HUES64 (cell line): ENCODE data around the gene AHRR.
"Not testable (repeated sequence)": the region's sequence is repeated elsewhere in the genome, so short reads cannot be mapped to it uniquely, and the experiment has no call there.

Experiments
- H3K27ac ChIP-seq: 2 replicates; pipeline ENCODE4 v1.7.0; 2013; ENCODE audit warnings: low read depth, low read length, inconsistent platforms
- H3K27me3 ChIP-seq: 2 replicates; pipeline ENCODE4 v1.6.1; 2013; ENCODE audit warnings: mild to moderate bottlenecking, low read length; ENCODE audit not compliant: insufficient read depth
- H3K36me3 ChIP-seq: 2 replicates; pipeline ENCODE4 v1.6.1; 2013; ENCODE audit warnings: mild to moderate bottlenecking, low read length; ENCODE audit not compliant: insufficient read depth
- H3K4me1 ChIP-seq: 2 replicates; pipeline ENCODE4 v1.6.1; 2013; ENCODE audit warnings: mild to moderate bottlenecking, low read length, moderate library complexity; ENCODE audit not compliant: insufficient read depth
- H3K4me3 ChIP-seq: 2 replicates; pipeline ENCODE4 v1.5.1; 2013; ENCODE audit warnings: mild to moderate bottlenecking, low read length, moderate library complexity
- H3K9ac ChIP-seq: 2 replicates; pipeline ENCODE4 v1.6.1; 2013; ENCODE audit warnings: mild to moderate bottlenecking, low read depth, low read length
- H3K9me3 ChIP-seq: 2 replicates; pipeline ENCODE4 v1.6.1; 2013; ENCODE audit warnings: low read depth, low read length; ENCODE audit not compliant: insufficient read depth
- WGBS: fragments of 150-250, 120-280 bp; methylation state at CpG from one replicate; pipeline ENCODE4 v1.1.7; 2013; ENCODE audit warnings: missing lambda C conversion rate; 5-methylcytosine and 5-hydroxymethylcytosine counted together

The AHRR gene

GRCh38 chr5:306011-306805 lies 15.3 kb upstream of the AHRR start:
- no peaks in the 10 kb centered on the region for H3K4me1 ChIP-seq
- no peak overlapping the region for H3K4me3 ChIP-seq
- peaks cover 24% of the 10 kb centered on the region for H3K36me3 ChIP-seq
- H3K9me3 ChIP-seq: no peaks in the 10 kb centered on the region
- 96% methylated on average over 28 of the region's 28 CpGs for whole genome bisulfite sequencing
- H3K9ac ChIP-seq: no peak overlapping the region
- no peaks in the 10 kb centered on the region for H3K27me3 ChIP-seq
- no peak overlapping the region; the same call in 1 of the 2 replicates for H3K27ac ChIP-seq

DNA sequence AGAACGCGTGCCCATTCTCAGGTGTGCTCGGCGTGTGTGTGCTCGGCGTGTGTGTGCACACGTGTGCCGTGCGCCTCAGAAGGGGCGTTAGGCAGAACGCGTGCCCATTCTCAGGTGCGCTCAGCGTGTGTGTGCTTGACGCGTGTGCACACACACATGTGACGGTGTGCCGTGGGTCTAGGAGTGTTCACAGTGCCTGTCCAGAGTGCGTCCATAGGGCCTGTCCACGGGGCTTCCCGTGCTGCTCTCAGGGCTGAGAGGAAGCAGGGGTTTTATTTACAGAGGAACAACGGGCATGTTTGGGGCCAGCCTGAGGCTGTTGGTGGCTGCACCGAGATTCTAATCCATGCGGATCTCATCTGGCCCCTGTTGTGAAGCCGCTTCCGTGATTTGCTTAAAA lies 14.2 kb upstream of the AHRR start:
- H3K4me3 ChIP-seq: no peak overlapping the region
- no peak overlapping the region for H3K27ac ChIP-seq
- 95% methylated on average over 25 of the region's 26 CpGs for WGBS
- peaks cover 24% of the 10 kb centered on the region for H3K36me3 ChIP-seq
- no peaks in the 10 kb centered on the region for H3K27me3 ChIP-seq
- no peak overlapping the region for H3K9ac ChIP-seq
- no peaks in the 10 kb centered on the region for H3K9me3 ChIP-seq
- H3K4me1 ChIP-seq: no peaks in the 10 kb centered on the region

DNA sequence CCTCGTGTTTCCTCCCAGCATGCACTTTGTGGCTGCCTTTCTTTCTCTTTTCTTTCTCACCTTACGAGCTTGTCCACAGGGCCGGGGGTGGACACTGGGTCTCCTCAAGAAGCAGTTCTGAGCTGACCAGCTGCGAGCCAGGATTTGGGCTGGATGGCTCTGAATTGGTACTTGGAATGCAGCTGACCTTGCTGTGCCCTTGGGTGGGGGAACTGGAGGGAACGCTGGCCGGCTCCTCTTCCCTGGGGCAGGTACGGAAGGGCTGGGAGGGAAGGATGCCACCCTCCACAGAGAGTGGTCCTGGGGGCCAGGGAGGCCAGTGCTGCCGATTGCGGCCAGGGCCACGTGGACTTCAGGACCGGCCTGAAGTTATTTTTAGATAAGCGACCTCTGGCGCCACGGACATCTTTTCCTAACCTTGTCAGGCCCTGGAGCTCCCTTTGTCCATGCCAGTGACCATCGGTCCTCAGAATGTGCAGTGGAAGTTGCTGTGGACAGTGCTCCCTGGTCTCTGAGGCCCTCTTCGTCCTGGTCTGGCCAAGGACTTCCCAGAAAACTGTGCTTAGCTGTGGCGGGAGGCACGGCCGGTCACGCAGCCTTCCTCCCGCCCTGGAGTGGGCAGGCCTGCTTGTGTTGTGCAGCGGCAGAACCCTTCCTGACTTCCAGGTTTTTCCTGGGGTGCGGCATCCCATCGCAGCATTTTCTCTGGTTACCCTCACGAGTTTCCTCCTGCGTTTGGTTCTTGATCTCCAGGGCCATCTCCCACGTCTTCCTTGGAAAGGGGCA lies 13.5 kb upstream of the AHRR start:
- Histone ChIP-seq H3K36me3 (peaks cover 28% of the 10 kb centered on the region), H3K4me3 (no peak overlapping the region), H3K9ac (no peak overlapping the region), H3K4me1 (no peaks in the 10 kb centered on the region), H3K9me3 (no peaks in the 10 kb centered on the region), H3K27ac (0 out of 2 replicates have a peak overlapping the region, but pooled peaks have one; percentile 13), H3K27me3 (no peaks in the 10 kb centered on the region)
- 95% methylated on average over 27 of the region's 27 CpGs for WGBS

DNA sequence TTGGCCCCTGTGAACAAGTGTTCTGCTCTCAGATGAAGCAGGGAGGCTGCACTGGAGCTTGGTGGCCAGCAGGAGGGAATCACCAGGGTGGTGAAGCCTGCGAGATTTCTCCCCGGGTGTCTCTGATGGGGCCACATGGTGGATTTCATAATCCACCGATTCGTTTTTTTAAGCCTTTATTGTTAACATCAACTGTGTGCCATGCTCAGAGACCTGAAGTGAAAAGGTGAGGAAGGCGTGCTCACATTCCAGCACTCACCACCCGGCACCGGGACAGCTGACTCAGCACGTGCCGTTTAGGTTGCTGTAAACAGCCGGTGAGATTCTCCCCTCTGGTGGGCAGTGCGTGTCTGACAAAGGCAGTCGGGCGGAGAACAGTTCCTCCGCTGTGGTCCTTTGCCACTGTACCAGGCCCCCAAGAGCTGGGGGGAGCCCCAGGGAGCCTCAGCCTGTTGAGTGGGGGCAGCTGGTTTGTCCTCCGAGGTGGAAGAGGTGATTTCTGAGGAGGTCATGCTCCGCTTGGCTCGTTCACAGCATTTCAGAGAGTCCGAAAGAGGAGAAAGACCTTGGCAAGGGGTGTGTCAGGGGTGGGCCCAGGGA lies 12.7 kb upstream of the AHRR start:
- Histone ChIP-seq H3K9ac (peak overlapping the region; percentile 20; the same call in 1 of the 2 replicates), H3K36me3 (peaks cover 30% of the 10 kb centered on the region), H3K27me3 (no peaks in the 10 kb centered on the region), H3K4me1 (no peaks in the 10 kb centered on the region), H3K27ac (0 out of 2 replicates have a peak overlapping the region, but pooled peaks have one; percentile 12), H3K4me3 (no peak overlapping the region), H3K9me3 (no peaks in the 10 kb centered on the region)
- 87% methylated on average over 18 of the region's 18 CpGs for WGBS

DNA sequence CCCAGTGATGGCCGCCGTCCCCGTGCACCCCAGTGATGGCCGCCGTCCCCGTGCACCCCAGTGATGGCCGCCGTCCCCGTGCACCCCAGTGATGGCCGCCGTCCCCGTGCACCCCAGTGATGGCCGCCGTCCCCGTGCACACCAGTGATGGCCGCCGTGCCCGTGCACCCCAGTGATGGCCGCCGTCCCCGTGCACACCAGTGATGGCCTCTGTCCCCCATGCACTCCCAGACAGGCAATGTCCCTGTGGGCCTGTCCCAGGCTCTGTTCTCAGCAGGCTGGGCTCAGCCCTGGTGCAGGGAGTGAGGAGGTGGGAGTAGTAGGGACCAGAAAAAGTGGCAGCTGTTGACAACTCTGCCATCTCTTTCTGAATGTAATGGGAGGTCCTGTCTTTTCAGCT lies 11.7 kb upstream of the AHRR start:
- H3K36me3 ChIP-seq: peaks cover 39% of the 10 kb centered on the region
- H3K27ac ChIP-seq, H3K4me3 ChIP-seq, H3K9me3 ChIP-seq, H3K27me3 ChIP-seq, H3K9ac ChIP-seq, H3K4me1 ChIP-seq: not testable (repeated sequence)
- 97% methylated on average over 15 of the region's 21 CpGs for WGBS

- peaks cover 43% of the 10 kb centered on the region for H3K36me3 ChIP-seq
- no peak overlapping the region for H3K4me3 ChIP-seq
- no peak overlapping the region for H3K9ac ChIP-seq
- H3K4me1 ChIP-seq: no peaks in the 10 kb centered on the region
- no peak overlapping the region for H3K27ac ChIP-seq
- 93% methylated on average over 8 of the region's 9 CpGs for WGBS
- H3K27me3 ChIP-seq: no peaks in the 10 kb centered on the region
- H3K9me3 ChIP-seq: no peaks in the 10 kb centered on the region
These were observed 11.0 kb upstream of the AHRR start for GRCh38 chr5:310516-310915.

DNA sequence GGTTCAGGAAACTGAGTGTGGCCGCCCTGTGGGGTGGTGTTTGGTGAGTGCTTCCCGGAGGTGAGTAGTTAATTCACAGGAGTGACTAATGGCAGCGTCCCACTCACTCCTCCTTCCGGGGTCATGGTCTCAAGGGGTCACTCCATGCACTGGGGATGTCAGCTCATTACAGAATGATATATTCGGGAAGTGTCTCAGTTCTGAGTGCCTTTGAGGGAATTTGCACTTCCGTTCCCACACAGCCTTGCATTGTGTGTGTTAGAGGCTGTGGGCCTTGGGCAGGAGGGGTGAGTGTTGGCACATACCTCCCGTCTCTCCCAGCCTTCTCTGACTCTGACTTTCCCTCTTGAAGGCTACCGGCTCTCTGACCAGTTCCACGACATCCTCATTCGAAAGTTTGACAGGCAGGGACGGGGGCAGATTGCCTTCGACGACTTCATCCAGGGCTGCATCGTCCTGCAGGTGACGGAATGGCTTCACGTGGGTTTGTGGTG lies 10.5 kb upstream of the AHRR start:
- Histone ChIP-seq H3K9ac (no peak overlapping the region), H3K27me3 (no peaks in the 10 kb centered on the region), H3K36me3 (peaks cover 40% of the 10 kb centered on the region), H3K9me3 (no peaks in the 10 kb centered on the region), H3K4me3 (no peak overlapping the region), H3K4me1 (no peaks in the 10 kb centered on the region), H3K27ac (no peak overlapping the region)
- 93% methylated on average over 16 of the region's 16 CpGs for WGBS

DNA sequence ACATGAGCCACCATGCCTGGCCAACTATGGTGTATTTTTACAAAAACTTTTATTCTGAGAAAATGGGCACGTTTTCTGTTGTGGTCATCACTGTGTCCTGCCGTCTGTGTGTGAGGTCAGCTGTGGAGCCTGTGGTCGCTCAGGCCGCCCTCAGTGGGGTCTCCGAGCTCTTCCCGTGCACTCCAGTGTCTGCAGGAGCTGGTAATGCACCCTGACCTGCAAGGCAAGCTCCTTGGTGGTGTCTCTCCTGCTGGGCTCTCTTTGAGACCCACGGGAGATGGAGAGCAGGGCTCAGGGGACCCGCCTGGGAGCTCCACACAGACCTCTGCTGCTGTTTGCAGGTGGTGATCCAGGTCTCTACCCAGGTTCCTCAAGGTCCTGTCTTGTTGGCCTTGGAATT lies 9.6 kb upstream of the AHRR start:
- H3K9me3 ChIP-seq: no peaks in the 10 kb centered on the region
- no peaks in the 10 kb centered on the region for H3K4me1 ChIP-seq
- H3K4me3 ChIP-seq: no peak overlapping the region
- H3K27me3 ChIP-seq: no peaks in the 10 kb centered on the region
- WGBS: 86% methylated on average over 8 of the region's 8 CpGs
- no peak overlapping the region for H3K27ac ChIP-seq
- H3K9ac ChIP-seq: no peak overlapping the region
- peaks cover 31% of the 10 kb centered on the region for H3K36me3 ChIP-seq

DNA sequence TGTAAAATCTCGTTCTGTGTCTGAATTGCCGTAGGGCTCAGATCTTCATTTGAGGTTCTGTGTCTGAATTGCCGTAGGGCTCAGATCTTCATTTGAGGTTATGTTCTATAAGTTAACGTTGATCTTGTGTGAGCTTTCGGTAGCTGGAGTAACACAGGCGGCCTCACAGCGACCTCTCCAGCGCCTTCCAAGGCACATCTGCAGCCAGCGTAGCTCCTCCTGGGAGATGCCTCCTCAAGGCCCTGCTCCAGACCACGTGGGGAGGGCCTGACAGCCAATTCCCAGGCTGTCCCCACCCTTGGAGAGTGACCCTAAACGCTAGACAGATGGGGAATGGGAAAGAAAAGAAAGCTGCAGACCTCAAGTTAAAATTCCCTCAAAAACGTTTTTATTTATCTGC lies 8.7 kb upstream of the AHRR start:
- H3K27me3 ChIP-seq: no peaks in the 10 kb centered on the region
- no peaks in the 10 kb centered on the region for H3K4me1 ChIP-seq

GRCh38 chr5:313265-313664 lies 8.2 kb upstream of the AHRR start:
- Histone ChIP-seq H3K9ac (no peak overlapping the region), H3K36me3 (peaks cover 27% of the 10 kb centered on the region), H3K4me3 (no peak overlapping the region), H3K4me1 (no peaks in the 10 kb centered on the region), H3K9me3 (no peaks in the 10 kb centered on the region), H3K27me3 (no peaks in the 10 kb centered on the region), H3K27ac (no peak overlapping the region)
- 95% methylated on average over 7 of the region's 7 CpGs for WGBS

More for the DNA sequence above, 8.7 kb upstream of the AHRR start:
- no peak overlapping the region for H3K27ac ChIP-seq
- H3K36me3 ChIP-seq: peaks cover 28% of the 10 kb centered on the region
- no peaks in the 10 kb centered on the region for H3K9me3 ChIP-seq
- WGBS: 92% methylated on average over 11 of the region's 12 CpGs
- no peak overlapping the region for H3K9ac ChIP-seq
- no peak overlapping the region for H3K4me3 ChIP-seq

DNA sequence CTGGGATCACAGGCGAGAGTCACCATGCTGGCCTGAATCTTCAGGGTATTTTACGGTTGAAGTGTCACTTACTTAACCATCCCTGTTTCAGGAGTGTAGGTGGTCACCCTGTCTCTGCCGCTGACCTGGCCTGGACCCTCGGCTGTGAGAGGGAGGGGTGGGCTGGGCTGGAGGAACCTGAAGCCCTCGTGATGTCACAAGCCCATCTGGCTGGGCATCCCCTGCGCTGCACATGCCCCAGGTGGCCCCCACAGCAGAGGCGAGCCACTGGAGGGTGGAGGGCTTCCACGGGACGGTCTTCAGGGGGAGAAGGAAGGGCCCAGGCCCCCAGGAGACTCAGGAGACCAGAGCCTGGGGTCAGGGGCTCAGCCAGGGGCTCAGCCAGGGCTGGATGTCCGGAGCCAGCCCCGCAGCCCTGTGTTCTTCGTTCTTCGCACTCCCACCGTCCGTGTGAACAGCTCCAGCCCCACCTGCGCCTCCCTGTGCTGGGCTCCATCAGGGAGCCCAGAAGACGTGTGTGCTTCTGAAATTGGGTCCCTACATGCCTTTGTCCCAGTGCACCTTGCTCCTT lies 7.6 kb upstream of the AHRR start:
- H3K27ac ChIP-seq: no peak overlapping the region
- no peaks in the 10 kb centered on the region for H3K9me3 ChIP-seq
- peaks cover 27% of the 10 kb centered on the region for H3K36me3 ChIP-seq
- no peak overlapping the region for H3K9ac ChIP-seq
- H3K4me1 ChIP-seq: no peaks in the 10 kb centered on the region
- peaks cover 6% of the 10 kb centered on the region for H3K27me3 ChIP-seq
- no peak overlapping the region for H3K4me3 ChIP-seq
- 86% methylated on average over 17 of the region's 17 CpGs for WGBS
